ENCODE results near the gene COG2.
"Not testable (repeated sequence)": the region's sequence is repeated elsewhere in the genome, so short reads cannot be mapped to it uniquely, and the experiment has no call there.

COG2 gene

GRCh38 chr1:230642263-230642959, at the start of gene COG2:
COG2 (plus strand) TSS chr1:230642481; CDS start chr1:230642607, 126 bp downstream.
- Mint-ChIP-seq H3K4me3 (peak within 1 kb of the TSS; percentile 94), H3K9me3 (no peaks in the 10 kb centered on the region), H3K36me3 (ENCODE audit: low read depth) (peaks cover 10% of the 10 kb centered on the region), H3K27ac (peak within 1 kb of the TSS; percentile 90), H3K4me1 (ENCODE audit: low read depth) (peaks cover 38% of the 10 kb centered on the region), H3K27me3 (ENCODE audit: low read depth) (peaks cover 28% of the 10 kb centered on the region)

GRCh38 chr1:230592848-230593414, 49.4 kb upstream of the COG2 start:
- H3K36me3 Mint-ChIP-seq (ENCODE audit: low read depth) = no peaks in the 10 kb centered on the region
- H3K4me1 Mint-ChIP-seq (ENCODE audit: low read depth) = no peaks in the 10 kb centered on the region
- peaks cover 19% of the 10 kb centered on the region for H3K27me3 Mint-ChIP-seq (ENCODE audit: low read depth)
- no peaks in the 10 kb centered on the region for H3K9me3 Mint-ChIP-seq
- H3K27ac Mint-ChIP-seq = no peak overlapping the region
- no peak overlapping the region for H3K4me3 Mint-ChIP-seq

- H3K36me3 Mint-ChIP-seq (ENCODE audit: low read depth) = no peaks in the 10 kb centered on the region
- H3K27me3 Mint-ChIP-seq (ENCODE audit: low read depth) = peaks cover 23% of the 10 kb centered on the region
- no peak overlapping the region for H3K4me3 Mint-ChIP-seq
- H3K4me1 Mint-ChIP-seq (ENCODE audit: low read depth) = no peaks in the 10 kb centered on the region
- H3K27ac Mint-ChIP-seq = no peak overlapping the region
- no peaks in the 10 kb centered on the region for H3K9me3 Mint-ChIP-seq
Measured at GRCh38 chr1:230594214-230594773, 48.0 kb upstream of the COG2 start.

GRCh38 chr1:230595181-230595580, 47.1 kb upstream of the COG2 start:
- H3K36me3 Mint-ChIP-seq (ENCODE audit: low read depth) = no peaks in the 10 kb centered on the region
- no peaks in the 10 kb centered on the region for H3K9me3 Mint-ChIP-seq
- H3K4me3 Mint-ChIP-seq = no peak overlapping the region

GRCh38 chr1:230596306-230596705, 46.0 kb upstream of the COG2 start:
- H3K27me3 Mint-ChIP-seq (ENCODE audit: low read depth) = peaks cover 23% of the 10 kb centered on the region
- no peaks in the 10 kb centered on the region for H3K9me3 Mint-ChIP-seq
- no peaks in the 10 kb centered on the region for H3K4me1 Mint-ChIP-seq (ENCODE audit: low read depth)
- H3K27ac Mint-ChIP-seq = no peak overlapping the region
- no peaks in the 10 kb centered on the region for H3K36me3 Mint-ChIP-seq (ENCODE audit: low read depth)
- no peak overlapping the region for H3K4me3 Mint-ChIP-seq

More at GRCh38 chr1:230595181-230595580, 47.1 kb upstream of the COG2 start:
- H3K4me1 Mint-ChIP-seq (ENCODE audit: low read depth) = no peaks in the 10 kb centered on the region
- H3K27ac Mint-ChIP-seq = no peak overlapping the region
- H3K27me3 Mint-ChIP-seq (ENCODE audit: low read depth) = peaks cover 23% of the 10 kb centered on the region

GRCh38 chr1:230598745-230599144, 43.5 kb upstream of the COG2 start:
- Mint-ChIP-seq H3K4me1 (ENCODE audit: low read depth) (no peaks in the 10 kb centered on the region), H3K4me3 (no peak overlapping the region), H3K9me3 (no peaks in the 10 kb centered on the region), H3K27me3 (ENCODE audit: low read depth) (peaks cover 27% of the 10 kb centered on the region), H3K36me3 (ENCODE audit: low read depth) (no peaks in the 10 kb centered on the region), H3K27ac (no peak overlapping the region)

- no peaks in the 10 kb centered on the region for H3K9me3 Mint-ChIP-seq
- no peak overlapping the region for H3K4me3 Mint-ChIP-seq
- H3K4me1 Mint-ChIP-seq (ENCODE audit: low read depth) = no peaks in the 10 kb centered on the region
- H3K27ac Mint-ChIP-seq = no peak overlapping the region
- no peaks in the 10 kb centered on the region for H3K36me3 Mint-ChIP-seq (ENCODE audit: low read depth)
- H3K27me3 Mint-ChIP-seq (ENCODE audit: low read depth) = peaks cover 22% of the 10 kb centered on the region
Measured at GRCh38 chr1:230599926-230600656, 42.2 kb upstream of the COG2 start.

GRCh38 chr1:230600657-230601400, 41.5 kb upstream of the COG2 start:
- peaks cover 16% of the 10 kb centered on the region for H3K27me3 Mint-ChIP-seq (ENCODE audit: low read depth)
- H3K4me3 Mint-ChIP-seq; H3K4me1 Mint-ChIP-seq (ENCODE audit: low read depth); H3K27ac Mint-ChIP-seq; H3K9me3 Mint-ChIP-seq; H3K36me3 Mint-ChIP-seq (ENCODE audit: low read depth): not testable (repeated sequence)

GRCh38 chr1:230609208-230609607, 33.1 kb upstream of the COG2 start:
- Mint-ChIP-seq H3K9me3 (no peaks in the 10 kb centered on the region), H3K4me1 (ENCODE audit: low read depth) (no peaks in the 10 kb centered on the region), H3K27ac (no peak overlapping the region), H3K4me3 (no peak overlapping the region), H3K36me3 (ENCODE audit: low read depth) (no peaks in the 10 kb centered on the region), H3K27me3 (ENCODE audit: low read depth) (peaks cover 12% of the 10 kb centered on the region)

GRCh38 chr1:230610589-230610988, 31.7 kb upstream of the COG2 start:
- Mint-ChIP-seq H3K4me1 (ENCODE audit: low read depth) (no peaks in the 10 kb centered on the region), H3K4me3 (no peak overlapping the region), H3K27ac (no peak overlapping the region), H3K36me3 (ENCODE audit: low read depth) (no peaks in the 10 kb centered on the region), H3K27me3 (ENCODE audit: low read depth) (peaks cover 17% of the 10 kb centered on the region), H3K9me3 (no peaks in the 10 kb centered on the region)

GRCh38 chr1:230611128-230611877, 31.0 kb upstream of the COG2 start:
- Mint-ChIP-seq H3K9me3 (no peaks in the 10 kb centered on the region), H3K27ac (no peak overlapping the region), H3K4me3 (no peak overlapping the region), H3K4me1 (ENCODE audit: low read depth) (no peaks in the 10 kb centered on the region), H3K27me3 (ENCODE audit: low read depth) (peaks cover 24% of the 10 kb centered on the region), H3K36me3 (ENCODE audit: low read depth) (no peaks in the 10 kb centered on the region)

GRCh38 chr1:230611878-230612235, 30.4 kb upstream of the COG2 start:
- Mint-ChIP-seq H3K4me3 (no peak overlapping the region), H3K9me3 (no peaks in the 10 kb centered on the region), H3K27me3 (ENCODE audit: low read depth) (peaks cover 28% of the 10 kb centered on the region), H3K36me3 (ENCODE audit: low read depth) (no peaks in the 10 kb centered on the region), H3K4me1 (ENCODE audit: low read depth) (no peaks in the 10 kb centered on the region), H3K27ac (no peak overlapping the region)

GRCh38 chr1:230612651-230613050, 29.6 kb upstream of the COG2 start:
- Mint-ChIP-seq H3K4me3 (no peak overlapping the region), H3K27me3 (ENCODE audit: low read depth) (peaks cover 28% of the 10 kb centered on the region), H3K9me3 (no peaks in the 10 kb centered on the region), H3K36me3 (ENCODE audit: low read depth) (no peaks in the 10 kb centered on the region), H3K4me1 (ENCODE audit: low read depth) (no peaks in the 10 kb centered on the region), H3K27ac (no peak overlapping the region)

GRCh38 chr1:230614121-230614520, 28.2 kb upstream of the COG2 start:
- H3K27me3 Mint-ChIP-seq (ENCODE audit: low read depth) = peaks cover 29% of the 10 kb centered on the region
- no peaks in the 10 kb centered on the region for H3K36me3 Mint-ChIP-seq (ENCODE audit: low read depth)

More at GRCh38 chr1:230614121-230614520, 28.2 kb upstream of the COG2 start:
- H3K4me3 Mint-ChIP-seq = no peak overlapping the region
- no peaks in the 10 kb centered on the region for H3K9me3 Mint-ChIP-seq
- no peak overlapping the region for H3K27ac Mint-ChIP-seq
- H3K4me1 Mint-ChIP-seq (ENCODE audit: low read depth) = no peaks in the 10 kb centered on the region
